ENCODE results near the gene CSTF3. TPM values are rescaled to one million over a fixed set of nuclear protein-coding genes. Genes with fewer than 3 reads are reported as not detected.

The CSTF3 gene
- total and polyA plus RNA-seq, 4 donors: 11.4 to 21.1 (median 18.6) TPM

GRCh38 chr11:33157103-33158027, 3.9 kb downstream of the CSTF3 start:
- intact Hi-C loops (cut with DNase I): loop anchor here (5.0 to 10.0 kb wide), 2 partner anchors 113 to 575 kb away; partner anchors contain the start of gene EIF3M (in 1 of the 2)
- Histone ChIP-seq H3K27me3 (ENCODE audit: control insufficient read depth in 1 of 2, insufficient read depth in 2 of 2, low read length in 1 of 2) (no peaks in the 10 kb centered on the region), H3K4me3 (ENCODE audit: low read length in 2 of 2) (no peak overlapping the region), H3K9me3 (ENCODE audit: control insufficient read depth, low read length) (no peaks in the 10 kb centered on the region), H3K4me1 (ENCODE audit: control insufficient read depth in 1 of 2, insufficient read depth in 2 of 2, low read length in 2 of 2) (peaks cover 1 to 3% of the 10 kb centered on the region in 2 donors), H3K36me3 (ENCODE audit: control insufficient read depth in 1 of 2, insufficient read depth in 2 of 2, low read length in 1 of 2) (no peaks in the 10 kb centered on the region), H3K27ac (ENCODE audit: low read depth in 1 of 2, low read length in 2 of 2) (no peak overlapping the region)
- WGBS, 2 donors: 95 to 96% methylated on average over 5 of the region's 5 CpGs
- DNase-seq (no peak), ATAC-seq (ENCODE audit: low FRiP score) (no peak)

- ATAC-seq (ENCODE audit: low FRiP score): no peak
- Histone ChIP-seq H3K9me3 (ENCODE audit: control insufficient read depth, low read length) (no peaks in the 10 kb centered on the region), H3K4me1 (ENCODE audit: control insufficient read depth in 1 of 2, insufficient read depth in 2 of 2, low read length in 2 of 2) (no peaks in the 10 kb centered on the region), H3K27ac (ENCODE audit: low read depth in 1 of 2, low read length in 2 of 2) (no peak overlapping the region), H3K36me3 (ENCODE audit: control insufficient read depth in 1 of 2, insufficient read depth in 2 of 2, low read length in 1 of 2) (no peaks in the 10 kb centered on the region), H3K4me3 (ENCODE audit: low read length in 2 of 2) (no peak overlapping the region), H3K27me3 (ENCODE audit: control insufficient read depth in 1 of 2, insufficient read depth in 2 of 2, low read length in 1 of 2) (no peaks in the 10 kb centered on the region)
- DNase-seq: no peak
- WGBS, 2 donors: 78% methylated on average over 5 of the region's 5 CpGs
- intact Hi-C loops (cut with DNase I): loop anchor here in 1 of 2 donors (10.0 kb wide), 1 partner anchor 107 kb away; no protein-coding TSS in a partner anchor
These were observed 9.9 kb downstream of the CSTF3 start for GRCh38 chr11:33151399-33151798.

DNA sequence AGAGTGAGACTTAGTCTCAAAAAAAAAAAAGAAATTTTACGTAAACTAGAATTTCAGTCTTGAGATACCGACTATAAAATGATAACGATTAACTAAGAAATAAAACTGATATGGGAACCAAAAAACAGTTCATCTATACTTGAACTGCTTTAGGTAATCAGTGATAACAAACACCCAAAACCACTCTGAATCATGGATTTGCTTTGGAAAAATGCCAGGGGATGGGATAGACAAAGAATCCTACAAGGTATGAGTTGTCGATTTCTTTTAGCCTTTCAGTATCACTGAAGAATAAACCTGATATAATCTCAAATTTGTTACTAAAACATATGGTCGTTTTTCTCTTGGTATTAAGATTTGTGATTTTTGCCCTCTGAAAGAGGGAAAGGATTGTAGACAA, 13.7 kb downstream of the CSTF3 start:
- ATAC-seq (ENCODE audit: low FRiP score) (no peak), DNase-seq (no peak)
- H3K36me3 ChIP-seq (ENCODE audit: control insufficient read depth in 1 of 2, insufficient read depth in 2 of 2, low read length in 1 of 2): no peaks in the 10 kb centered on the region
- intact Hi-C loops (cut with DNase I): no loop called here
- no peak overlapping the region for H3K4me3 ChIP-seq (ENCODE audit: low read length in 2 of 2)
- WGBS, 2 donors: 68 to 69% methylated on average over 5 of the region's 5 CpGs
- no peaks in the 10 kb centered on the region for H3K4me1 ChIP-seq (ENCODE audit: control insufficient read depth in 1 of 2, insufficient read depth in 2 of 2, low read length in 2 of 2)
- H3K27ac ChIP-seq (ENCODE audit: low read depth in 1 of 2, low read length in 2 of 2): no peak overlapping the region
- no peaks in the 10 kb centered on the region for H3K27me3 ChIP-seq (ENCODE audit: control insufficient read depth in 1 of 2, insufficient read depth in 2 of 2, low read length in 1 of 2)
- H3K9me3 ChIP-seq (ENCODE audit: control insufficient read depth, low read length): no peaks in the 10 kb centered on the region

DNA sequence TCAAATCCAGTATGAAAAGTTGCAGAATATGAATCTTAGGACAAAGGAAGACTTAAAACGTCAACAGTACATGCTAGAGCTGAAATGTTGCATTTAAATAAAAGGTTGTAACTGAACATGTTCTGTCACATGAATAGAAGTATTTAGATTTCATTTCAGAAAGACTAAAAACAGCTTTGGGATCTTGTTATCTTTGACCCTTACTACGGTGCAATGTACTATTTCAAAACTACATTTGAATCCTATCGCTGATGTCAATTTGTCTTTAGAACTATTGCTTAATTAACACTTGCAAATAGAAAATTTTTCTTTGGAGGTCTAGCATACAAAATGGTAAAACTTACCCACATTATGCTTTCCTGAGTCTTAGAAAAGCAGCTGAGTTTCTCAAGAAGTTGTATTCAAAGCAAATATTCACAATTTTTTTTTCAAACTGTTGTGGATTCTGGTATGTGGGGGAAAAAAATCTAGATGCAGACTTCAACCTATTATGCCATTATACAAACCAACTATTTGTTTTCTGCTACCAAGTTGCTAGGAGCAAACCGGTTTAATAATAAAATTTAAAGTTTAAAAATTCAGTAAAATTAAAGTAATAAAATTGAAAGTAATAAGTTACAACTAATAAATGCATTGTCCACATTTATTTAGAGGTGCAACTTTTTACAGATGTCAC, 25.4 kb downstream of the CSTF3 start:
- Histone ChIP-seq H3K4me1 (ENCODE audit: control insufficient read depth in 1 of 2, insufficient read depth in 2 of 2, low read length in 2 of 2) (no peaks in the 10 kb centered on the region), H3K27me3 (ENCODE audit: control insufficient read depth in 1 of 2, insufficient read depth in 2 of 2, low read length in 1 of 2) (no peaks in the 10 kb centered on the region), H3K27ac (ENCODE audit: low read depth in 1 of 2, low read length in 2 of 2) (no peak overlapping the region), H3K4me3 (ENCODE audit: low read length in 2 of 2) (no peak overlapping the region), H3K9me3 (ENCODE audit: control insufficient read depth, low read length) (no peaks in the 10 kb centered on the region), H3K36me3 (ENCODE audit: control insufficient read depth in 1 of 2, insufficient read depth in 2 of 2, low read length in 1 of 2) (peaks cover 0 to 4% of the 10 kb centered on the region in 2 donors)
- WGBS, 2 donors: 51 to 62% methylated on average over 4 of the region's 4 CpGs
- intact Hi-C loops (cut with DNase I): no loop called here
- ATAC-seq (ENCODE audit: low FRiP score) (no peak), DNase-seq (no peak)

GRCh38 chr11:33135216-33135615, 26.1 kb downstream of the CSTF3 start:
- Histone ChIP-seq H3K36me3 (ENCODE audit: control insufficient read depth in 1 of 2, insufficient read depth in 2 of 2, low read length in 1 of 2) (peaks cover 0 to 4% of the 10 kb centered on the region in 2 donors), H3K4me3 (ENCODE audit: low read length in 2 of 2) (no peak overlapping the region), H3K4me1 (ENCODE audit: control insufficient read depth in 1 of 2, insufficient read depth in 2 of 2, low read length in 2 of 2) (no peaks in the 10 kb centered on the region), H3K27me3 (ENCODE audit: control insufficient read depth in 1 of 2, insufficient read depth in 2 of 2, low read length in 1 of 2) (no peaks in the 10 kb centered on the region), H3K9me3 (ENCODE audit: control insufficient read depth, low read length) (no peaks in the 10 kb centered on the region), H3K27ac (ENCODE audit: low read depth in 1 of 2, low read length in 2 of 2) (no peak overlapping the region)
- DNase-seq (no peak), ATAC-seq (ENCODE audit: low FRiP score) (no peak)
- 78 to 80% methylated on average over 1 of the region's 1 CpG for WGBS, 2 donors
- intact Hi-C loops (cut with DNase I): no loop called here

- Histone ChIP-seq H3K27ac (ENCODE audit: low read depth in 1 of 2, low read length in 2 of 2) (no peak overlapping the region), H3K4me1 (ENCODE audit: control insufficient read depth in 1 of 2, insufficient read depth in 2 of 2, low read length in 2 of 2) (no peaks in the 10 kb centered on the region), H3K9me3 (ENCODE audit: control insufficient read depth, low read length) (no peaks in the 10 kb centered on the region), H3K36me3 (ENCODE audit: control insufficient read depth in 1 of 2, insufficient read depth in 2 of 2, low read length in 1 of 2) (no peaks in the 10 kb centered on the region), H3K4me3 (ENCODE audit: low read length in 2 of 2) (no peak overlapping the region), H3K27me3 (ENCODE audit: control insufficient read depth in 1 of 2, insufficient read depth in 2 of 2, low read length in 1 of 2) (no peaks in the 10 kb centered on the region)
- 86 to 87% methylated on average over 3 of the region's 3 CpGs for WGBS, 2 donors
- no peak for ATAC-seq (ENCODE audit: low FRiP score)
- intact Hi-C loops (cut with DNase I): no loop called here
- no peak for DNase-seq
These were observed 27.0 kb downstream of the CSTF3 start for GRCh38 chr11:33134276-33134675.

DNA sequence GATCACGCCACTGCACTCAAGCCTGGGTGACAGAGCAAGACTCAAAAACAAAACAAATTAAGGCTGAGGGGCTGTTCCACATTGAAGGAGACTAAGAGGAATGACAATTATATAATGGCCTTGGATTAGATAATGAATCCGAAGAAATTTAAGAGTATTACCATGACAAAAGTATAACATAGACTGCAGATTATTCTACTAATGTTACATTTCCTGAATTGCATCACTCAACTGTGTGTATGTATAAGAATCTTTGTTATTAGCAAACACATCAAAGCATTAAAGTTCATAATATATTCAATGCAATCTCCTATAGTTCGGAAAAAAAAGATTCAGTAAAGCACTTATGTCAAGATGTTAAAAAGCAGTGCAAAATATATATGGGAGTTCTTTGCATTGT, 27.5 kb downstream of the CSTF3 start:
- H3K9me3 ChIP-seq (ENCODE audit: control insufficient read depth, low read length): no peaks in the 10 kb centered on the region
- H3K36me3 ChIP-seq (ENCODE audit: control insufficient read depth in 1 of 2, insufficient read depth in 2 of 2, low read length in 1 of 2): no peaks in the 10 kb centered on the region
- H3K4me3 ChIP-seq (ENCODE audit: low read length in 2 of 2): no peak overlapping the region
- 82 to 86% methylated on average over 3 of the region's 3 CpGs for whole genome bisulfite sequencing, 2 donors
- intact Hi-C loops (cut with DNase I): no loop called here
- no peaks in the 10 kb centered on the region for H3K4me1 ChIP-seq (ENCODE audit: control insufficient read depth in 1 of 2, insufficient read depth in 2 of 2, low read length in 2 of 2)
- no peak overlapping the region for H3K27ac ChIP-seq (ENCODE audit: low read depth in 1 of 2, low read length in 2 of 2)
- DNase-seq: no peak
- no peaks in the 10 kb centered on the region for H3K27me3 ChIP-seq (ENCODE audit: control insufficient read depth in 1 of 2, insufficient read depth in 2 of 2, low read length in 1 of 2)
- no peak for ATAC-seq (ENCODE audit: low FRiP score)

DNA sequence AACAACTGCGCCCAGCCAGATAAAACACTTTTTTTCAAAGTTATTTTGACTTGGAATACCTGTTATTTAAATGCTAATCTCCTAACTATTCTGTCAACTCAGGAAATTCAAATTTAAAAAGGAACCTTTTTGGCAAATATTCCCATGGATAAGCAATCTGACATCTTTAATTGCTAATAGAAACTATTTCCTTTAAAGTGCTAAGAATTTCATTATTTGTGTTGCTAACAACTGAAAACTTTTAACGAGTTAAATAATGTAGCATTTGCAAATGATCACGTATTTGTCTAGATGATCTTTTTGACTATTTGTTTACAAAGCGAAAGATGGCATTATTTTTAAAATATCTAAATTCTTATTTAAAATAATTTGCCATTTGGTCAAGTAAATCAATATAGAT, 28.8 kb downstream of the CSTF3 start:
- Histone ChIP-seq H3K9me3 (ENCODE audit: control insufficient read depth, low read length) (no peaks in the 10 kb centered on the region), H3K36me3 (ENCODE audit: control insufficient read depth in 1 of 2, insufficient read depth in 2 of 2, low read length in 1 of 2) (no peaks in the 10 kb centered on the region), H3K27ac (ENCODE audit: low read depth in 1 of 2, low read length in 2 of 2) (no peak overlapping the region), H3K27me3 (ENCODE audit: control insufficient read depth in 1 of 2, insufficient read depth in 2 of 2, low read length in 1 of 2) (no peaks in the 10 kb centered on the region), H3K4me3 (ENCODE audit: low read length in 2 of 2) (no peak overlapping the region), H3K4me1 (ENCODE audit: control insufficient read depth in 1 of 2, insufficient read depth in 2 of 2, low read length in 2 of 2) (no peaks in the 10 kb centered on the region)
- no peak for DNase-seq
- WGBS, 2 donors: 59 to 60% methylated on average over 4 of the region's 4 CpGs
- ATAC-seq (ENCODE audit: low FRiP score): no peak
- intact Hi-C loops (cut with DNase I): no loop called here

All from aorta (tissue), 5 donors.